Transverse colon (tissue), 4 donors: Measurements from ENCODE around the gene MFSD12. TPM values are rescaled to one million over a fixed set of nuclear protein-coding genes. Genes with fewer than 3 reads are reported as not detected.
A peak's percentile ranks its signal among the peaks of the same experiment; 100 is the strongest.

ENCODE experiments used
- DNase-seq: peaks from one replicate; pipeline ENCODE4 v3.0.0-alpha.2; 2019
- H3K27ac ChIP-seq, 4 donors: fragments of 200-600 bp; sonication (generic); 2 replicates each; pipeline ENCODE4 v1.5.1; 2016 to 2018; ENCODE audit warnings: inconsistent platforms in 4 of 4
- H3K27me3 ChIP-seq: fragments of 200-600 bp; sonication (generic); 2 replicates; pipeline ENCODE4 v1.5.1; 2017; ENCODE audit warnings: inconsistent platforms
- H3K36me3 ChIP-seq, 4 donors: fragments of 200-600 bp; sonication (generic); 2 replicates each; pipeline ENCODE4 v1.5.1; 2017 to 2019; ENCODE audit warnings: inconsistent platforms in 4 of 4
- H3K4me1 ChIP-seq, 4 donors: fragments of 200-600 bp; sonication (generic); 2 replicates each; pipeline ENCODE4 v1.5.1; 2017 to 2020; ENCODE audit warnings: inconsistent platforms in 4 of 4
- H3K4me3 ChIP-seq, 4 donors: fragments of 200-600 bp; sonication (generic); 1 replicate in 1 of 4; 2 replicates in 3 of 4; pipeline versions ENCODE4 v1.5.1 to v1.6.1; 2017 to 2019; ENCODE audit warnings: inconsistent platforms in 4 of 4
- H3K9me3 ChIP-seq, 2 donors: fragments of 200-600 bp; sonication (generic); 2 replicates each; pipeline ENCODE4 v1.5.1; 2017 to 2019; ENCODE audit warnings: inconsistent platforms in 2 of 2
- EP300 ChIP-seq: sonication (generic); formaldehyde crosslinking; IDR thresholded peaks from one replicate; pipeline ENCODE4 v1.6.1; 2017; ENCODE audit warnings: antibody characterized with exemption, low read depth
- POLR2A ChIP-seq: fragments of 450-650 bp; IDR thresholded peaks from one replicate; pipeline ENCODE4 v1.6.1; 2016; ENCODE audit warnings: antibody characterized with exemption, mild to moderate bottlenecking, moderate library complexity
- POLR2AphosphoS5 ChIP-seq, 3 donors: sonication (generic); formaldehyde crosslinking; IDR thresholded peaks; one replicate each; pipeline ENCODE4 v1.6.1; 2016; ENCODE audit warnings: antibody characterized with exemption in 3 of 3
- WGBS, 2 donors: methylation state at CpG; one replicate each; pipeline ENCODE4 v1.1.5; 2018; ENCODE audit warnings: low coverage in 1 of 2; 5-methylcytosine and 5-hydroxymethylcytosine counted together
- in situ Hi-C, 4 donors: fragments of 200-750 bp; cut with MboI; loops; one replicate each; pipeline versions ENCODE4 v1.15.0 to v1.15.1; 2017; ENCODE audit warnings: low sequenced_read_pairs in 3 of 4, low pct_ligation_motif_present in 1 of 4, low pct_unique_long_range_greater_than_20kb in 1 of 4
- intact Hi-C: fragments of 100-400 bp; cut with DNase I; formaldehyde crosslinking; loops from one replicate; pipeline ENCODE4 v1.15.1; 2023; ENCODE audit warnings: low total_unique reads
- total RNA-seq, 4 donors: library from RNA; depleted of rRNA; stranded (reverse); fragments of >200 nt; gene quantifications; one replicate each; pipeline ENCODE4 v1.1.0, GENCODE V29; 2016
- TF ChIP-seq, protein P1 (sequence below), 5 experiments: fragments of 200-600 bp in 3 of 5; fragments of 450-650 bp in 2 of 5; sonication (generic) in 3 of 5; IDR thresholded peaks; 1 replicate in 2 of 5; 2 replicates in 3 of 5; pipeline ENCODE4 v1.5.1; 2016 to 2017; ENCODE audit warnings: antibody characterized with exemption in 5 of 5, inconsistent platforms in 3 of 5, mild to moderate bottlenecking in 2 of 5, moderate library complexity in 1 of 5

Gene MFSD12
- total RNA-seq, 4 donors from 2014 or later, result 35.2 to 214 (median 49.2) TPM

GRCh38 chr19:3605361-3605760 is 48.0 kb upstream of the MFSD12 start:
- in situ Hi-C loops, result no loop called here
- H3K4me3 ChIP-seq, result no peak overlapping the region

GRCh38 chr19:3604987-3605343 is 47.6 kb upstream of the MFSD12 start:
- intact Hi-C loops (no loop called here), in situ Hi-C loops (no loop called here)
- peaks cover 7 to 32% (median 25%) of the 10 kb centered on the region in 4 donors for H3K4me1 ChIP-seq
- H3K27ac ChIP-seq, result peak overlapping the region in 3 of 4 donors; percentile 19 to 60 (median 26)
- no peak overlapping the region for H3K4me3 ChIP-seq
- no peaks in the 10 kb centered on the region for H3K9me3 ChIP-seq
- no peaks in the 10 kb centered on the region for H3K36me3 ChIP-seq
- no peak for TF ChIP-seq POLR2A
- no peak for TF ChIP-seq EP300
- TF ChIP-seq POLR2AphosphoS5 (IDR thresholded peaks at IDR 0.05), result no peak
- TF ChIP-seq, protein P1, sequence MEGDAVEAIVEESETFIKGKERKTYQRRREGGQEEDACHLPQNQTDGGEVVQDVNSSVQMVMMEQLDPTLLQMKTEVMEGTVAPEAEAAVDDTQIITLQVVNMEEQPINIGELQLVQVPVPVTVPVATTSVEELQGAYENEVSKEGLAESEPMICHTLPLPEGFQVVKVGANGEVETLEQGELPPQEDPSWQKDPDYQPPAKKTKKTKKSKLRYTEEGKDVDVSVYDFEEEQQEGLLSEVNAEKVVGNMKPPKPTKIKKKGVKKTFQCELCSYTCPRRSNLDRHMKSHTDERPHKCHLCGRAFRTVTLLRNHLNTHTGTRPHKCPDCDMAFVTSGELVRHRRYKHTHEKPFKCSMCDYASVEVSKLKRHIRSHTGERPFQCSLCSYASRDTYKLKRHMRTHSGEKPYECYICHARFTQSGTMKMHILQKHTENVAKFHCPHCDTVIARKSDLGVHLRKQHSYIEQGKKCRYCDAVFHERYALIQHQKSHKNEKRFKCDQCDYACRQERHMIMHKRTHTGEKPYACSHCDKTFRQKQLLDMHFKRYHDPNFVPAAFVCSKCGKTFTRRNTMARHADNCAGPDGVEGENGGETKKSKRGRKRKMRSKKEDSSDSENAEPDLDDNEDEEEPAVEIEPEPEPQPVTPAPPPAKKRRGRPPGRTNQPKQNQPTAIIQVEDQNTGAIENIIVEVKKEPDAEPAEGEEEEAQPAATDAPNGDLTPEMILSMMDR (IDR thresholded peaks at IDR 0.05), result no peak
- H3K27me3 ChIP-seq, result peaks cover 4% of the 10 kb centered on the region
- 60% methylated on average over 11 of the region's 11 CpGs; no CpG with 5 or more reads in 1 of the 2 donors for WGBS, 2 donors
- no peak for DNase-seq

More at GRCh38 chr19:3605361-3605760, 48.0 kb upstream of the MFSD12 start:
- H3K27me3 ChIP-seq, result peaks cover 4% of the 10 kb centered on the region
- peaks cover 7 to 32% (median 25%) of the 10 kb centered on the region in 4 donors for H3K4me1 ChIP-seq
- TF ChIP-seq, protein P1 (IDR thresholded peaks at IDR 0.05), result no peak
- no peak for TF ChIP-seq POLR2AphosphoS5 (IDR thresholded peaks at IDR 0.05)
- TF ChIP-seq EP300, result no peak
- TF ChIP-seq POLR2A, result no peak
- DNase-seq, result no peak
- WGBS, 2 donors, result 70% methylated on average over 1 to 3 of the region's 3 CpGs
- no peak overlapping the region for H3K27ac ChIP-seq
- no peaks in the 10 kb centered on the region for H3K36me3 ChIP-seq
- H3K9me3 ChIP-seq, result no peaks in the 10 kb centered on the region
- intact Hi-C loops, result no loop called here

DNA sequence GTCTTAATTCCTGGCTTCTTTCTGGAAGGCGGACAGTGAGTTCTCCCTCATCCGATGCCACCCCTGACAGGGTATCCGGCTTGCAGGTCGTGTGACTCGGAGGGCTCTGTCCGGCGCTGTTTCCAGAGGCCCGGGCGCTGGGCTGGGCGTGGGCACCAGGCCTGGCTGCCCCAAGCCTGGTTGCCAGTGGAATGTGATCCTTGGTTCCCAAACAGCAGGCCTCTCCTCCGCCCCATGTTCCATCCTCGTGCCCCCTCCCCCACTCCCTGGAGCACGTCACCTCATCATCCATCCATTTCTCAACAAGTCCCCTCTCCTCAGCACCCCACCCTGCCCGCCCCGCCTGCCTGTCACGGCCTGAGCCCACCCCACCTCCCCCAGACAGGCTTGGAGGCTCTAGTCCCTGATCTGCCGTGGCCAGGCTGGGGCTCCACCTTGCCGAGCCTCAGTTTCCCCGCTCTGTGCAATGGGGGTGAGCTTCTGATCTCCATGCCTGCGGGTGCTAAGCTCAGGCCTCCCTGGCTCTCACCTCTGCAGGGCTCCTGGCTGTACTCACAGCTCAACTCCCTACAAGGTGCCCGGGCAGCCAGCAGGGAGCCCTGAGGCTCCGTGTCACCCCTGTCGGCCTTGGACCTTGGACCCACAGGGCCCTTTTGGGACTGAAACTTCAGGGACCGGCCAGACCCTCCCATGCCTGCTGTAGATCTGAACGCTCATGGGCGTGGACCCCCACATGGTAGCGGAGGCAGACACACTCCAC is 47.0 kb upstream of the MFSD12 start:
- intact Hi-C loops, result no loop called here
- 70% methylated on average over 22 of the region's 27 CpGs; no CpG with 5 or more reads in 1 of the 2 donors for WGBS, 2 donors
- Histone ChIP-seq H3K9me3 (no peaks in the 10 kb centered on the region), H3K27ac (peak overlapping the region in 3 of 4 donors; percentile 19 to 60 (median 26)), H3K4me3 (no peak overlapping the region), H3K4me1 (peaks cover 7 to 32% (median 25%) of the 10 kb centered on the region in 4 donors), H3K27me3 (peaks cover 4% of the 10 kb centered on the region), H3K36me3 (no peaks in the 10 kb centered on the region)
- no peak for DNase-seq
- no peak for TF ChIP-seq POLR2AphosphoS5 (IDR thresholded peaks at IDR 0.05)
- TF ChIP-seq, protein P1 (IDR thresholded peaks at IDR 0.05), result no peak
- TF ChIP-seq EP300, result no peak
- in situ Hi-C loops, result no loop called here

DNA sequence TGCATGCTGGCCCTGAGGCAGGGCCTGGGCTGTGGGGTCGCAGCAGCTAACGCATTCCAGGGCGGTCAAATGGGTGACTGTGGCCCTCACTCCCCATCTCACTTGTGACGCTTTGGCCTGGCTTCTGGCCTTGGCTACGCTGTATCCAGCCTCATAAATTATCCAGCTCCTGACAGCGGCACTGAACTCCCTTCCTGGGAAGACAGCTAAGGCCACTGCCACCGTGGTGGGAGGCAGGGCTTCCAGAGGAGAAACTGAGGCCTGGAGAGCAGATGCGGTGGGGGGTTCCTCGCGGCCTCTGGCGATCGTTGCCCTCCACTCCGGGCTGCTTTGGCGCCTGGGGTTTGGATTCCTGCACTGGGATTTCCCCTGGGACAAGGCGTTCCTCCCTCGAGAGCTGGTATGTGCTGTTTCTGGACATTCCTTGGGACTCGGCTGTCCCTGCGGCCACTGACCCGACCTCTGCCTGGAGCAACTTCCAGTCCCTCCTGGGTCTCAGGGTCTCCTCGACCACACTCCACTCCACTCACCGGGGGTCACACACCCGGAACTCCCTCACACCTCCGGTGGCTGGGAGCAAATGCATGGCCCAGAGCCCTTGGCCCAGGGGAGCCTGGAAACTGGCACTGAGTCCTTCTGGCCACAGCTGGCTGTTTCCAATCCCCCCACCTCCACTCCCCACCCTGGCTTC is 45.9 kb upstream of the MFSD12 start:
- H3K4me1 ChIP-seq, result peaks cover 7 to 27% (median 22%) of the 10 kb centered on the region in 4 donors
- H3K9me3 ChIP-seq, result no peaks in the 10 kb centered on the region
- H3K27me3 ChIP-seq, result peaks cover 4% of the 10 kb centered on the region
- H3K36me3 ChIP-seq, result no peaks in the 10 kb centered on the region
- TF ChIP-seq EP300 (no peak), POLR2A (no peak), POLR2AphosphoS5 (IDR thresholded peaks at IDR 0.05) (no peak)
- TF ChIP-seq, protein P1 (IDR thresholded peaks at IDR 0.05), result no peak
- in situ Hi-C loops, result no loop called here
- H3K4me3 ChIP-seq, result no peak overlapping the region
- DNase-seq, result no peak
- H3K27ac ChIP-seq, result peak overlapping the region; percentile 9 to 60 (median 21)
- 76% methylated on average over 23 of the region's 23 CpGs; no CpG with 5 or more reads in 1 of the 2 donors for WGBS, 2 donors
- intact Hi-C loops, result no loop called here
